ENCODE results near the gene TENM3.

- TF ChIP-seq CTCF (IDR thresholded peaks at IDR 0.05), result no peak
- no peak for TF ChIP-seq POLR2A (IDR thresholded peaks at IDR 0.05)
These were observed 444.9 kb downstream of the TENM3 start for GRCh38 chr4:182688081-182688480.
